KMS-11 (cell line): ENCODE results near the gene STIM1.

Experiments
- H2AFZ ChIP-seq: fragments of 200-600 bp; sonication (generic); 2 replicates; pipeline ENCODE4 v1.6.1; 2016; ENCODE audit warnings: antibody characterized with exemption, mixed run types, low read depth
- H3K27ac ChIP-seq: fragments of 200-600 bp; sonication (generic); 2 replicates; pipeline ENCODE4 v1.6.1; 2016; ENCODE audit warnings: mild to moderate bottlenecking, mixed run types
- H3K27me3 ChIP-seq: fragments of 200-600 bp; sonication (generic); 2 replicates; pipeline ENCODE4 v1.6.1; 2017; ENCODE audit warnings: mild to moderate bottlenecking, low read depth, mixed run types, moderate library complexity; ENCODE audit not compliant: insufficient read depth
- H3K36me3 ChIP-seq: fragments of 200-600 bp; sonication (generic); 2 replicates; pipeline ENCODE4 v1.6.1; 2017; ENCODE audit warnings: mild to moderate bottlenecking, mixed run types; ENCODE audit not compliant: insufficient read depth
- H3K4me1 ChIP-seq: fragments of 200-600 bp; sonication (generic); 2 replicates; pipeline ENCODE4 v1.6.1; 2016; ENCODE audit warnings: mild to moderate bottlenecking, low read depth, mixed run types; ENCODE audit not compliant: poor library complexity, severe bottlenecking
- H3K4me2 ChIP-seq: fragments of 200-600 bp; sonication (generic); 2 replicates; pipeline ENCODE4 v1.7.0; 2016; ENCODE audit warnings: mild to moderate bottlenecking, mixed run types
- H3K4me3 ChIP-seq: fragments of 200-600 bp; sonication (generic); IDR thresholded peaks from 2 replicates; pipeline ENCODE4 v1.6.1; 2017; ENCODE audit warnings: low read depth, low read length, mixed read lengths; ENCODE audit not compliant: insufficient read depth
- H3K79me2 ChIP-seq: fragments of 200-600 bp; sonication (generic); 2 replicates; pipeline ENCODE4 v1.6.1; 2016; ENCODE audit warnings: low read depth, mixed run types; ENCODE audit not compliant: insufficient read depth
- H3K9ac ChIP-seq: fragments of 200-600 bp; sonication (generic); 2 replicates; pipeline ENCODE4 v1.6.1; 2016; ENCODE audit warnings: mild to moderate bottlenecking, mixed run types
- H4K20me1 ChIP-seq: fragments of 200-600 bp; sonication (generic); 2 replicates; pipeline ENCODE4 v1.6.1; 2016; ENCODE audit warnings: mild to moderate bottlenecking, mixed run types; ENCODE audit not compliant: insufficient read depth
- CTCF ChIP-seq: fragments of 200-600 bp; sonication (generic); conservative IDR thresholded peaks from 2 replicates; pipeline ENCODE4 v1.6.1; 2017; ENCODE audit warnings: low read depth, mild to moderate bottlenecking, antibody characterized with exemption, low read length, moderate library complexity, mixed read lengths

The STIM1 gene

GRCh38 chr11:4140067-4140636, 284.7 kb downstream of the STIM1 start:
- no peak overlapping the region for H3K4me3 ChIP-seq
- no peak overlapping the region for H3K4me2 ChIP-seq
- no peak overlapping the region for H3K27ac ChIP-seq
- H2AFZ ChIP-seq = no peak overlapping the region
- no peaks in the 10 kb centered on the region for H3K79me2 ChIP-seq
- H3K36me3 ChIP-seq = no peaks in the 10 kb centered on the region
- TF ChIP-seq CTCF = no peak
- no peaks in the 10 kb centered on the region for H4K20me1 ChIP-seq
- H3K27me3 ChIP-seq = no peaks in the 10 kb centered on the region
- H3K9ac ChIP-seq = no peak overlapping the region
- no peaks in the 10 kb centered on the region for H3K4me1 ChIP-seq
